Pancreas (tissue), 10 donors: ENCODE data around the gene FGF2. TPM values are rescaled to one million over a fixed set of nuclear protein-coding genes. Genes with fewer than 3 reads are reported as not detected.
A peak's percentile ranks its signal among the peaks of the same experiment; 100 is the strongest.

ENCODE experiments used
- ATAC-seq, 4 donors: fragments of 200-7000 bp; cut with Tn5 transposase; one replicate each; pipeline versions ENCODE4 v1.8.0 to v1.9.1; 2020; ENCODE audit warnings: mild to moderate bottlenecking in 4 of 4, moderate library complexity in 4 of 4
- DNase-seq, 6 donors: peaks; one replicate each; pipeline ENCODE4 v3.0.0-alpha.2; 2020
- FAIRE-seq: peaks from 2 replicates; lab custom pipeline; 2012; peaks lifted over from hg19 to GRCh38; lab: Jason Lieb, UNC
- H3K27ac ChIP-seq, 4 donors: fragments of 200-600 bp; sonication (generic); 1 replicate in 3 of 4; 2 replicates in 1 of 4; pipeline versions ENCODE4 v1.5.0 to v1.8.0; 2020
- H3K27me3 ChIP-seq, 4 donors: fragments of 200-600 bp; one replicate each; pipeline ENCODE4 v1.8.0; 2021
- H3K36me3 ChIP-seq, 3 donors: fragments of 200-600 bp; sonication (generic) in 1 of 3; one replicate each; pipeline versions ENCODE4 v1.5.0 to v1.8.0; 2020 to 2021
- H3K4me1 ChIP-seq, 3 donors: fragments of 200-600 bp; one replicate each; pipeline ENCODE4 v1.8.0; 2021
- H3K4me3 ChIP-seq, 4 donors: fragments of 200-600 bp; sonication (generic) in 2 of 4; one replicate each; pipeline versions ENCODE4 v1.5.0 to v1.8.0; 2020 to 2021
- H3K9me3 ChIP-seq, 4 donors: fragments of 200-600 bp; one replicate each; pipeline ENCODE4 v1.8.0; 2021
- WGBS, 2 donors: extraction: QIAGEN DNeasy Blood & Tissue Kit; methylation state at CpG; one replicate each; pipeline ENCODE4 v1.1.7; 2013; 5-methylcytosine and 5-hydroxymethylcytosine counted together
- intact Hi-C, 3 donors: fragments of 100-400 bp; cut with DNase I; formaldehyde crosslinking; loops; one replicate each; pipeline versions ENCODE4 v1.11.1 to v1.14.2; 2022
- polyA plus RNA-seq, 2 donors: library from polyadenylated mRNA; stranded (reverse); fragments of 200-250 nt; gene quantifications; one replicate each; pipeline ENCODE4 v1.2.3, GENCODE V29; 2013
- total RNA-seq, 6 donors: library from RNA; stranded (reverse); fragmentation: NEBNext Ultra II Directional in 4 of 6; extraction: Animal tissue kit (Norgen Biotek cat#: 25700) in 4 of 6; gene quantifications; one replicate each; pipeline versions ENCODE4 v1.2.1 to v1.2.4, GENCODE V29; 2021 to 2023
- TF ChIP-seq, protein P1 (sequence below), 4 donors: fragments of 200-600 bp; sonication (generic) in 3 of 4; IDR thresholded peaks; one replicate each; pipeline versions ENCODE4 v1.5.0 to v1.8.0; 2021; ENCODE audit warnings: antibody characterized with exemption in 4 of 4
- donor health status: healthy with polysubstance abuse.
- donor health status: DM: no; HTN: no; CAD: no; lungs with moderate emphysema.
- donor health status: DM: no; HTN: no; CAD: no.
- donor health status: control.
- donor health status: control.
- donor health status: Bipolar disorder and iron deficiency.
- donor health status: DM: yes; HTN: yes; CAD: no.
- donor health status: DM: no; HTN: no; CAD: no.
- donor health status: DM: no; HTN: no; CAD: no.
- donor health status: DM: yes; HTN: yes; CAD: no.

The FGF2 gene
- total and polyA plus RNA-seq, 8 donors = 0.41 to 1.6 (median 0.71) TPM

DNA sequence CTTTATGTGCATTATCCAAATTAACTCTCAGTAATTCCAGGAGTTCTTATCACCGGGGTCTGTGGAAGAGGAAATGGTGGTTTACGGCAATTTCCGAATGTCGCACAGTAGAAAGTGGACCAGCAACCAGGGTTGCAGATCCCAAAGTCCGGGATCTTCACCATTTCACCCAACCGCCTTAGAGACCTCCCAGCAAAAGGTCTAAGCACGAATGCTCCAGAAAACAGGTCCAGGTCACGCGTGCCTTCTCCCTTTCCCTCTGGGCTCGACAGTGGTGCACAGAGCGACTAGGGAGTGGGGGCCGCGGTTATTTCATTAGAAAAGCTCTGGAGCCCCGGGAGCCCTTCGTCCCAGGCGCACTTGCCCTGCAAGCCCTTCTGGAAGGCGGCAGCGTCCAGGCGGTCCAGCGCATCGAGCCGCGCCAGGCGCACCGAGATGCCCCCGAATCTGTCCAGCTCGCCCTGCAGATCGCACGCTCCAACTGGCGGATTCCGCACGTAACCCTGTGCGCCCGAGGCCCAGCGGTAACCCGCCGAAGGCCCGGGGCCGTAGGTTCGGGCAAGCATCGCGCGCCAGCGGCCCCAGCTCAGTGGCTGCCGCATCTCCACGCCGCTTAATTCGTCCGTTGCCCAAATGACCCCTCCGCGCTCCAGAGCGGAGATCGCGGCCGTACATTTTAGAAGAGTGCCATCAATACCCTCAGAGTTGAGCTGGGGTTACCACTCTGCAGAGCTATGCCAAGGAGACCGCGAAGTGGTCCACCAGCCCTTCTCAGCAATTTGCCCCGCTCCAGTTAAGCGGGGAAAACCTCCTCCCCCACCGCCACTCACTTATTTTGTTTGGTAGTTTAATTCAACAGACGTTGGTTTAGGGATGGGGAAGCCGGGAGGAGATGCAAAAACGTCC, 95.6 kb downstream of the FGF2 start, which contains the start of gene NUDT6:
Gene NUDT6 (minus strand): TSS at position 627 of the 906 bp plus-strand sequence. CDS start 25 bp downstream, at position 602.
- FAIRE-seq = no peak
- no peaks in the 10 kb centered on the region for H3K9me3 ChIP-seq
- TF ChIP-seq, protein P1, sequence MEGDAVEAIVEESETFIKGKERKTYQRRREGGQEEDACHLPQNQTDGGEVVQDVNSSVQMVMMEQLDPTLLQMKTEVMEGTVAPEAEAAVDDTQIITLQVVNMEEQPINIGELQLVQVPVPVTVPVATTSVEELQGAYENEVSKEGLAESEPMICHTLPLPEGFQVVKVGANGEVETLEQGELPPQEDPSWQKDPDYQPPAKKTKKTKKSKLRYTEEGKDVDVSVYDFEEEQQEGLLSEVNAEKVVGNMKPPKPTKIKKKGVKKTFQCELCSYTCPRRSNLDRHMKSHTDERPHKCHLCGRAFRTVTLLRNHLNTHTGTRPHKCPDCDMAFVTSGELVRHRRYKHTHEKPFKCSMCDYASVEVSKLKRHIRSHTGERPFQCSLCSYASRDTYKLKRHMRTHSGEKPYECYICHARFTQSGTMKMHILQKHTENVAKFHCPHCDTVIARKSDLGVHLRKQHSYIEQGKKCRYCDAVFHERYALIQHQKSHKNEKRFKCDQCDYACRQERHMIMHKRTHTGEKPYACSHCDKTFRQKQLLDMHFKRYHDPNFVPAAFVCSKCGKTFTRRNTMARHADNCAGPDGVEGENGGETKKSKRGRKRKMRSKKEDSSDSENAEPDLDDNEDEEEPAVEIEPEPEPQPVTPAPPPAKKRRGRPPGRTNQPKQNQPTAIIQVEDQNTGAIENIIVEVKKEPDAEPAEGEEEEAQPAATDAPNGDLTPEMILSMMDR (IDR thresholded peaks at IDR 0.05) = no peak
- H3K36me3 ChIP-seq = no peaks in the 10 kb centered on the region
- H3K27ac ChIP-seq = peak within 1 kb of the TSS; percentile 29 to 60 (median 46)
- 0 to 1% methylated on average over 63 of the region's 63 CpGs for WGBS, 2 donors
- DNase-seq = peak; percentile 37 to 72 (median 54)
- H3K27me3 ChIP-seq = no peaks in the 10 kb centered on the region
- ATAC-seq = peak; percentile 82 to 93 (median 90)
- intact Hi-C loops = no loop called here
- peak within 1 kb of the TSS; percentile 84 to 93 (median 85) for H3K4me3 ChIP-seq
- H3K4me1 ChIP-seq = peaks cover 0 to 13% (median 0%) of the 10 kb centered on the region in 3 donors

DNA sequence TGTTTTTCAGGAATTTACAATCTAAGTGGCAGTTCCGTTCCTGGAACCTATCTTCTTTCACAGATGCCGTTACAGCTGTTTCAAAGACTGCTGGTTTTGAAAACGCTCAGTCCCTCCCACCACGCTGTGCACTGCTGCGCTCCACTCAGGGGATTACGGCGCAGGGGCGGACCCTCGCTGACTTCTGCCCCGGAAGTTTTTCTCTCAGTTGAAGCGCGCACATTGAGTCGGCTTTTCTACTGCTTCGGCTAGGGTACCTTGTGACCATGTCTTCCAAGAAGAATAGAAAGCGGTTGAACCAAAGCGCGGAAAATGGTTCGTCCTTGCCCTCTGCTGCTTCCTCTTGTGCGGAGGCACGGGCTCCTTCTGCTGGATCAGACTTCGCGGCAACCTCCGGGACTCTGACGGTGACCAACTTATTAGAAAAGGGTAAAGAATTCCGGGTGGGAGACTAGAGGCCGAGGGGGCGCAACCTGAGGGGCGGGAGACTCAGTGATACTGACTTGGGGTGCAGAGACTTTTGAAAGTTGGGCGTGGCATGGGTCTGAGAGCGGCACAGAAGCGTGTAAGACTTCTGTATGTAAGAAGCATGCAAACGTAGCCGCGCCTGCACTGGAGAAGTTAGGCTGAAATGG, 96.4 kb downstream of the FGF2 start:
- intact Hi-C loops = no loop called here

DNA sequence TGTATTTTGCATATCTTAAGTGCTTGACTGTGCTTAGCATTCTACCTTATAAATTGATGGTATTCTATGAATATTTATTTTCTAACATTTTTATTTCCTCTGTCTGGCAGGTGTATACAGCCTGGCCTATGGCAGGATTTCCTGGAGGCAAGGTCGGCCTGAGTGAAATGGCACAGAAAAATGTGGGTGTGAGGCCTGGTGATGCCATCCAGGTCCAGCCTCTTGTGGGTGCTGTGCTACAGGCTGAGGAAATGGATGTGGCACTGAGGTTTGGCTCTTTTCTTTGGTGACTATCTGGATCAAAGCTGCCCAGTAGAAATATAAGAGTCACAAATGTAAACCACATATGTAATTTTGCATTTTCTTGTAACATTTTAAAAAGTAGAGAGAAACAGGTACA, 102.3 kb downstream of the FGF2 start:
- no peaks in the 10 kb centered on the region for H3K9me3 ChIP-seq
- FAIRE-seq (no peak), ATAC-seq (no peak), DNase-seq (no peak)
- no peaks in the 10 kb centered on the region for H3K27me3 ChIP-seq
- H3K27ac ChIP-seq = no peak overlapping the region
- H3K4me1 ChIP-seq = peaks cover 0 to 3% (median 0%) of the 10 kb centered on the region in 3 donors
- TF ChIP-seq, protein P1 (IDR thresholded peaks at IDR 0.05) = no peak
- intact Hi-C loops = no loop called here
- H3K36me3 ChIP-seq = peaks cover 0 to 5% (median 0%) of the 10 kb centered on the region in 3 donors
- H3K4me3 ChIP-seq = no peak overlapping the region
- WGBS, 2 donors = 73 to 87% methylated on average over 1 of the region's 1 CpG

More for the DNA sequence above, 96.4 kb downstream of the FGF2 start:
- peak; percentile 97 to 99 (median 97) for ATAC-seq
- Histone ChIP-seq H3K36me3 (no peaks in the 10 kb centered on the region), H3K27me3 (no peaks in the 10 kb centered on the region), H3K4me3 (peak overlapping the region; percentile 84 to 93 (median 85)), H3K27ac (peak overlapping the region in 3 of 4 donors; percentile 19 to 60 (median 34)), H3K9me3 (no peaks in the 10 kb centered on the region), H3K4me1 (peaks cover 0 to 13% (median 0%) of the 10 kb centered on the region in 3 donors)
- TF ChIP-seq, protein P1 (IDR thresholded peaks at IDR 0.05) = no peak
- WGBS, 2 donors = 0% methylated on average over 34 of the region's 34 CpGs
- peak; percentile 60 to 83 (median 79) for DNase-seq
- FAIRE-seq = no peak

DNA sequence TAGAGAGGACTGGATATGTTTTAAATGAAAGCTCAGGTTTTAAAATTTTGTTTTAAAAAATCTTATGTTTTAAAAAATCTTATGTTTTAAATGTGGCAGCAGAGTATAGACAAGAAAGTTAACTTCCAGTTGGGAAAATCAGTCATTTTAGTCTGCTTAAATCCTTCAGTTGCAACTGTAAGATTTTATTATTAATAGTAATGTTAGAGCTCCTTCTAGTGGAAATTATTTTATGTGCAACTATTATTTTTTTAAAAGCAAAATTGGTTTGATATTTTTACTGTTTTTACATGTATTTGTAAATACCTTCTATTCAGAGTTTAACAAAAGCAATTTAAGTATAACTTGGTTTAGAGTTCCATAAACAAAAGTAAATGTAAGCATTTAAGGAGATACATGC, 104.2 kb downstream of the FGF2 start:
- DNase-seq (no peak), FAIRE-seq (peak; percentile 95)

More for the DNA sequence above, 104.2 kb downstream of the FGF2 start:
- Histone ChIP-seq H3K27ac (no peak overlapping the region), H3K9me3 (no peaks in the 10 kb centered on the region), H3K4me1 (no peaks in the 10 kb centered on the region), H3K4me3 (no peak overlapping the region), H3K36me3 (peaks cover 0 to 20% (median 0%) of the 10 kb centered on the region in 3 donors), H3K27me3 (no peaks in the 10 kb centered on the region)
- intact Hi-C loops = loop anchor here in 1 of 3 donors (10.0 kb wide), 1 partner anchor 176 kb away; no protein-coding TSS in a partner anchor
- ATAC-seq = peak in 1 of 4 donors; percentile 34
- TF ChIP-seq, protein P1 (IDR thresholded peaks at IDR 0.05) = peak in 3 of 4 donors; percentile 21 to 40 (median 34)
